MM.1S (cell line): ENCODE measurements around the gene FAM227B.
A peak's percentile ranks its signal among the peaks of the same experiment; 100 is the strongest.
"Not testable (repeated sequence)": the region's sequence is repeated elsewhere in the genome, so short reads cannot be mapped to it uniquely, and the experiment has no call there.

Source experiments
- DNase-seq: peaks from one replicate; pipeline ENCODE4 v3.0.0-alpha.2; 2015
- H2AFZ ChIP-seq: fragments of 300-600 bp; sonication (generic); 2 replicates; pipeline ENCODE4 v1.6.0; 2016; ENCODE audit warnings: antibody characterized with exemption, low read length
- H3F3A ChIP-seq: fragments of 300-600 bp; sonication (generic); 2 replicates; pipeline ENCODE4 v1.6.1; 2016; ENCODE audit warnings: mild to moderate bottlenecking, antibody characterized with exemption, low read length, moderate library complexity, mixed read lengths; ENCODE audit not compliant: insufficient read depth
- H3K27ac ChIP-seq: fragments of 300-600 bp; sonication (generic); 2 replicates; pipeline ENCODE4 v1.5.1; 2016; ENCODE audit warnings: mild to moderate bottlenecking, low read length
- H3K27me3 ChIP-seq: fragments of 300-600 bp; sonication (generic); replicated peaks from 2 replicates; pipeline ENCODE4 v1.6.0; 2016; ENCODE audit warnings: low read length; ENCODE audit not compliant: insufficient read depth
- H3K36me3 ChIP-seq: fragments of 300-600 bp; sonication (generic); replicated peaks from 2 replicates; pipeline ENCODE4 v1.6.1; 2016; ENCODE audit warnings: mild to moderate bottlenecking, low read length, mixed read lengths; ENCODE audit not compliant: insufficient read depth
- H3K4me1 ChIP-seq: fragments of 300-600 bp; sonication (generic); 2 replicates; pipeline ENCODE4 v1.6.1; 2016; ENCODE audit warnings: low read length, mixed read lengths
- H3K4me2 ChIP-seq: fragments of 300-600 bp; sonication (generic); 2 replicates; pipeline ENCODE4 v1.6.0; 2016; ENCODE audit warnings: low read depth, low read length
- H3K4me3 ChIP-seq: fragments of 300-600 bp; sonication (generic); 2 replicates; pipeline ENCODE4 v1.5.1; 2016; ENCODE audit warnings: low read length, mixed read lengths
- H3K79me2 ChIP-seq: fragments of 300-600 bp; sonication (generic); 2 replicates; pipeline ENCODE4 v1.6.1; 2016; ENCODE audit warnings: mixed run types, low read length, mixed read lengths
- H3K9ac ChIP-seq: fragments of 300-600 bp; sonication (generic); 2 replicates; pipeline ENCODE4 v1.6.1; 2016; ENCODE audit warnings: low read length, mixed read lengths
- H3K9me2 ChIP-seq: fragments of 300-600 bp; sonication (generic); replicated peaks from 2 replicates; pipeline ENCODE4 v1.6.1; 2016; ENCODE audit warnings: mild to moderate bottlenecking, low read length, mixed read lengths; ENCODE audit not compliant: insufficient read depth
- H3K9me3 ChIP-seq: fragments of 300-600 bp; sonication (generic); replicated peaks from 2 replicates; pipeline ENCODE4 v1.6.1; 2016; ENCODE audit warnings: mild to moderate bottlenecking, low read length, mixed read lengths; ENCODE audit not compliant: insufficient read depth
- H4K20me1 ChIP-seq: fragments of 300-600 bp; sonication (generic); 2 replicates; pipeline ENCODE4 v1.6.1; 2016; ENCODE audit warnings: mild to moderate bottlenecking, low read length, moderate library complexity, mixed read lengths; ENCODE audit not compliant: insufficient read depth
- EZH2 ChIP-seq: fragments of 300-600 bp; sonication (generic); optimal IDR thresholded peaks from 2 replicates; pipeline ENCODE3; 2017; ENCODE audit warnings: low read depth, mild to moderate bottlenecking, antibody characterized with exemption, low read length, mixed read lengths
- EZH2phosphoT487 ChIP-seq: fragments of 300-600 bp; sonication (generic); IDR thresholded peaks from 2 replicates; pipeline ENCODE4 v1.6.1; 2018; ENCODE audit warnings: antibody characterized with exemption, low read length
- TF ChIP-seq, protein P1 (sequence below): fragments of 300-600 bp; sonication (generic); IDR thresholded peaks from 2 replicates; pipeline ENCODE4 v1.5.1; 2016; ENCODE audit warnings: antibody characterized with exemption, low read length, mixed read lengths

FAM227B gene

DNA sequence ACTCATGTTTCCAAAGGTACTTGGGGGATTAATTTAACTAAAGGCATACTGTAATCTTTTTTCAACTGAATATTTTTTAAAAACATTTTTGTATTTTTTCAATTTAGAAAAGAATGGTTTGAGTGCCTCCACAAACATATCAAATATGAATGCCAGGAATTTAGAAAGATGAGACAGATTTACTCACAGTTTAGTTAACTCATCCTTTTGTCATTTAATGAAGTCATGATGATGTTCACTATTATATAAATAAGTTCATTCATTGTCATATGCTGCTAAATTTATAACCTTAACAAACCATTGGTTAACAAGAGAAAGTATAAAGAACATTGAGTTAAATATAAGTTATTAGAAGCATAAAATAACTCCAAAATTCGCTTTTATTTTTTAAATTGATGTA, 147.6 kb downstream of the FAM227B start:
- no peak overlapping the region for H3K4me3 ChIP-seq
- H3K9ac ChIP-seq: no peak overlapping the region
- no peak overlapping the region for H3K4me2 ChIP-seq
- no peaks in the 10 kb centered on the region for H3K36me3 ChIP-seq
- TF ChIP-seq, protein P1, sequence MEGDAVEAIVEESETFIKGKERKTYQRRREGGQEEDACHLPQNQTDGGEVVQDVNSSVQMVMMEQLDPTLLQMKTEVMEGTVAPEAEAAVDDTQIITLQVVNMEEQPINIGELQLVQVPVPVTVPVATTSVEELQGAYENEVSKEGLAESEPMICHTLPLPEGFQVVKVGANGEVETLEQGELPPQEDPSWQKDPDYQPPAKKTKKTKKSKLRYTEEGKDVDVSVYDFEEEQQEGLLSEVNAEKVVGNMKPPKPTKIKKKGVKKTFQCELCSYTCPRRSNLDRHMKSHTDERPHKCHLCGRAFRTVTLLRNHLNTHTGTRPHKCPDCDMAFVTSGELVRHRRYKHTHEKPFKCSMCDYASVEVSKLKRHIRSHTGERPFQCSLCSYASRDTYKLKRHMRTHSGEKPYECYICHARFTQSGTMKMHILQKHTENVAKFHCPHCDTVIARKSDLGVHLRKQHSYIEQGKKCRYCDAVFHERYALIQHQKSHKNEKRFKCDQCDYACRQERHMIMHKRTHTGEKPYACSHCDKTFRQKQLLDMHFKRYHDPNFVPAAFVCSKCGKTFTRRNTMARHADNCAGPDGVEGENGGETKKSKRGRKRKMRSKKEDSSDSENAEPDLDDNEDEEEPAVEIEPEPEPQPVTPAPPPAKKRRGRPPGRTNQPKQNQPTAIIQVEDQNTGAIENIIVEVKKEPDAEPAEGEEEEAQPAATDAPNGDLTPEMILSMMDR: no peak
- no peak for TF ChIP-seq EZH2
- TF ChIP-seq EZH2phosphoT487: no peak
- H4K20me1 ChIP-seq: no peaks in the 10 kb centered on the region
- H3K9me3 ChIP-seq: no peaks in the 10 kb centered on the region
- H3K27me3 ChIP-seq: no peaks in the 10 kb centered on the region
- DNase-seq: no peak
- H2AFZ ChIP-seq: no peak overlapping the region
- peaks cover 14% of the 10 kb centered on the region for H3F3A ChIP-seq
- no peaks in the 10 kb centered on the region for H3K79me2 ChIP-seq
- H3K27ac ChIP-seq: no peak overlapping the region
- H3K4me1 ChIP-seq: peaks cover 19% of the 10 kb centered on the region
- H3K9me2 ChIP-seq: no peaks in the 10 kb centered on the region

DNA sequence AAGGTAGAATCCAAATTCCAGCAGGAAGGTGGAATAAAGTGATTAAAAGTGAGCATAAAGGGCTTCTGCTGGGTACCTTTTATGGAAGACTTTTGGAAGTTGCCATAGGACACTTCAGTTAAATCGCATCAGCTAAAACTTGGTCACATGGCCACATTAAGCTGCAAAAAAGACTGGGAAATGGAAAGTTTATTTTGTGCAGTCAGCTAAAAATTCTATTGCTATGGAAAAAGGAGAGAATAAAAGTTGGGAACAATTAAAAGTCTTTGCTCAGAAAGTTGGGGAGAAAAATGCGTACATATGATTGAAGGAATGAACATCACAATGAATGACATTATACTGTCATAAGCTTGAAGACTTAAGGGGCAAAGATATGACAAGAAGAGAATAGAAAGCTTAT, 148.3 kb downstream of the FAM227B start:
- peaks cover 14% of the 10 kb centered on the region for H3F3A ChIP-seq

DNA sequence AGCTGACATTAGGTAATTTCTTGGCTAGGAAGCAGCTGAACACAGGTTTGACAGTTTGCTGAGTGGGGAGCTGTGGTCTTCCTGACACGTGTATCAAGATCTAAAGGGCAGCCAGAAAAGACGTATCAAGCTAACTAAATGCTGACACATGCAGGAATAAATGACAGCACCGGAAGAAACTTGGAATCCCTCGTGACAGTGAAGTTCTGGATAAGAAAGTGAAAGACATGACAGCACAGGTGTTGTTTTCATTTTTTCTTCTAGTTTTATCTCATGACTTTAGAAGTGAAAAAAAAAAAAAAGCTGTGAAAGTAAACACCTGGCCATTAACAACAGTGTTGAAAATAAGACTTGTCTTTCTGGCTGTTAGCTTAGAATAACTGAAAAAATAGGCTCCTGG, 148.9 kb downstream of the FAM227B start:
- Histone ChIP-seq H3K4me3 (0 out of 2 replicates have a peak overlapping the region, but pooled peaks have one; percentile 4), H3K79me2 (no peaks in the 10 kb centered on the region), H3K36me3 (no peaks in the 10 kb centered on the region), H3K27me3 (no peaks in the 10 kb centered on the region), H2AFZ (0 out of 2 replicates have a peak overlapping the region, but pooled peaks have one; percentile 38), H3K4me2 (peak overlapping the region; percentile 62), H3K27ac (peak overlapping the region; percentile 83), H3K9ac (peak overlapping the region; percentile 23; the same call in 1 of the 2 replicates), H4K20me1 (no peaks in the 10 kb centered on the region), H3F3A (peaks cover 14% of the 10 kb centered on the region), H3K9me3 (no peaks in the 10 kb centered on the region), H3K4me1 (peaks cover 21% of the 10 kb centered on the region), H3K9me2 (no peaks in the 10 kb centered on the region)
- TF ChIP-seq EZH2phosphoT487 (no peak), EZH2 (no peak)
- TF ChIP-seq, protein P1: no peak
- DNase-seq: peak; percentile 99

More for the DNA sequence above, 148.3 kb downstream of the FAM227B start:
- peak overlapping the region; percentile 62 for H3K4me2 ChIP-seq
- 0 out of 2 replicates have a peak overlapping the region, but pooled peaks have one; percentile 4 for H3K4me3 ChIP-seq
- H2AFZ ChIP-seq: peak overlapping the region; percentile 38
- TF ChIP-seq EZH2phosphoT487: no peak
- TF ChIP-seq EZH2: no peak
- TF ChIP-seq, protein P1: no peak
- H3K9ac ChIP-seq: peak overlapping the region; percentile 23; the same call in 1 of the 2 replicates
- no peaks in the 10 kb centered on the region for H3K27me3 ChIP-seq
- no peak for DNase-seq
- H4K20me1 ChIP-seq: no peaks in the 10 kb centered on the region
- no peaks in the 10 kb centered on the region for H3K9me3 ChIP-seq
- H3K4me1 ChIP-seq: peaks cover 19% of the 10 kb centered on the region
- H3K36me3 ChIP-seq: no peaks in the 10 kb centered on the region
- no peaks in the 10 kb centered on the region for H3K79me2 ChIP-seq
- peak overlapping the region; percentile 83 for H3K27ac ChIP-seq
- no peaks in the 10 kb centered on the region for H3K9me2 ChIP-seq

DNA sequence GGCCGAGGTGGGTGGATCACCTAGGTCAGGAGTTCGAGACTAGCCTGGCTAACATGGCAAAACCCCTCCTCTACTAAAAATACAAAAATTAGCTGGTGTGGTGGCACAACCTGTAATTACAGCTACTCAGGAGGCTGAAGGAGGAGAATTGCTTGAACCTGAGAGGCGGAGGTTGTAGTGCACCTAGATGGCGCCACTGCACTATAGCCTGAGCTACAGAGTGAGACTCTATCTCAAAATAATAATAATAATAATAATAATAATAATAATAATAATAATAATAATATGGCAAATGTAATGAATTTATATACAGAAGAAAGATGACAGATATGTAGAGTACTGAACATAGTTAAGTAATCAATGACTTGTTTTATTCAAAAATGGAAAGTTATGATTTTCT, 149.4 kb downstream of the FAM227B start:
- not testable (repeated sequence) for H3K9me3 ChIP-seq, H4K20me1 ChIP-seq, H3K4me3 ChIP-seq, H3K9me2 ChIP-seq, H3K27me3 ChIP-seq, H3K79me2 ChIP-seq, H3K36me3 ChIP-seq, H2AFZ ChIP-seq, H3K9ac ChIP-seq
- H3K27ac ChIP-seq: peak overlapping the region; percentile 83; the same call in 1 of the 2 replicates
- peak; percentile 16 for DNase-seq
- peak overlapping the region; percentile 41; the same call in 1 of the 2 replicates for H3K4me2 ChIP-seq
- H3F3A ChIP-seq: peaks cover 14% of the 10 kb centered on the region
- peaks cover 22% of the 10 kb centered on the region for H3K4me1 ChIP-seq
